Activated T-cell treated with anti-CD3 and anti-CD28 coated beads for 1 hour (primary cell): ENCODE results near the gene MBP.

ENCODE experiments used
- DNase-seq: peaks from one replicate; pipeline ENCODE4 v3.0.0-alpha.2; 2020; ENCODE audit warnings: low read depth

Gene MBP

DNA sequence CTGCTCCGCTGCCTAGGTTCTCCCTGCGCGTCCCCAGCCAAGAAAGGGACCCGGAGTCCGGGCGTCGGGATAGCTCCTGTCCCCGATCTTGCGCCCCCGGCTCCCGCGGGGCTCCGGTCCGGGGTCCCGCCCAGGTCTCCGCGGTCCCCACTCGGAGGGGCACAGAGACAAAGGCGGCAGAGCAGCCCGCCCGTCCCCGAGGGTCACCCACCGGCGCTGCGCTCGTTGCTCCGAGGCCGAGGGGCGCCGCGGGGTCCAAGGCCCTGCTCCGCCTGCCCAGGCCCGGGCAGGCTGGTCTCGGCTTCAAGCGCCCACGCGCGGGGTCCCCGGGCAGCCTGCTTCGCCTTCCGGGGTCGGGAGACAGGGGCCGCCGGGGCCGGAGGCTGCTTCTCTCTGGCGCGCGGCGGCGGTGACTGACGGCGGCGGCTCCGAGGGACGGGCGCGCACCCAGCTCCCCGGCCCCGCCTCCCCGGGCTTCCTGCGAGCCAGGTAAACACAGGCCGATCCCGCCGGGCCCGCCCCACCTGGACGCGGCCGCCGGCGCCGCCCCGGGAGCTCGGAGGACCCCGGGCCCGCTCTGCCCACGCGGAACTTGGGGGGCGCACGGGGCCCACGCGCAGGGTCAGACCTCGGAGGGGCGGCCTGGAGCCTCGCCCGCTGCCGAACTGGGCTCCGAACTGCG lies at the start of gene MBP:
Gene MBP, minus strand, starts transcription at position 415 of the 682 bp plus-strand sequence. CDS start 27,522 bp downstream, outside the sequence.
- peak; percentile 69 for DNase-seq

DNA sequence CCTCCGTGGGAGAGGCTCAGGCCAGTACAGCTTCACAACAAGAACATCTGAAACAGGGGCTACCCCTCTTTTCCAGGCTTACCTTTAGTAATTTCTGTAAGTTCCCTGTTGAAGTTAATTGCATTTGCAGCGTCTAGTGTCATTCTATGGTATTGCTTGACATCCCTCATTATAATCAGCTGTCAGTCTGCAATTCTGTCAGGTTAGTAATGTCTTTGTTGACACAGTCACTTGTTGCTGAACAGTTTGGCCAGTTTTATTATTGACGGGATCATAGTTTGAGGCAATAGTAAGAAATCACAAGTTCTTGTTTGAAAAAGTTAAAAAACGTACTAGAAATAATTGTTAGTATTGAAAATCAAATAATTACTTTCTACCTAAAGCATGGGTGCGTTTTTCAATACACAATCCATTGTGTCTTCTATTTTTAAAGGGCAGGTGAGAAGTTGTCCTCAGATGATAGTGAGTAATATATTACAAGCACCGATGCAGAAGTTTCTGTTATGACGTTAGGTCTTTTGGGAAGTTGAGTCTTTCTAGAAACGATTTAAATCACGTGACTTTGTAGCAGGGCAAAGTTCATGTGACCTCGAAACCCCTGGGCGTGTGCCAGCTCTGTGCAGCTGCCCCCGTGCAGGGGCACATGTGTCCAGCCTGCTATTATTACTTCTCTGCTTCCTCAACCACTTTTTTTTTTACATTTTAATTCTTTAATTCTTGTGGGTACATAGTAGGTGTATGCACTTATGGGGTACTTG lies 49.5 kb upstream of the MBP start:
- DNase-seq = no peak

GRCh38 chr18:77178559-77178958 lies 46.0 kb upstream of the MBP start:
- DNase-seq = no peak

GRCh38 chr18:77177009-77177408 lies 44.4 kb upstream of the MBP start:
- no peak for DNase-seq

- no peak for DNase-seq
Observed at GRCh38 chr18:77173275-77174030, 40.9 kb upstream of the MBP start.

DNA sequence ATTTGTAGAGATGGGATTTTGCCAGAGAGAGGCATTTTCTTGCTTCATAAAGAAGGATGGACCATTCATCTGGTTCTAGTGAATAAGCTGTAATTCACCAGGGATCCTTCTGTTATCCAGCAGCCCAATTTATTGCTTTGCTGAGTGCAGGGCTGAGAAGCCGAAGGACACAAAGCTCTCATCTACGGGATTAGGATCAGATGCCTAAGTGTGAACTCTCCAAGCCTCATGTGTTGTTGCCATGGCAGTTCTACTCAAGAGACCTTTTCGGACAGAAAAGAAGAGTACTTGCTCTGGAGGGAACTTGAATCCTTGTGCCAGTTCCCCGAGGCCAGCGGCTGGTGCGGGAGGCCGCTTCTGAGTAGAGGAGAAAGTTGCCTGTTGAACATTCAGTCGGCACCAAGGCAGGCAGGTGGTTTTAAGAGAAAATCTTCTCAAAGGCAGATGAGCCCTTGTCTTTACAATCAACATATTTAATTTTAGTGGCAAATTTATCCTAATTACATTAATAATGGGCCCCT lies 38.4 kb upstream of the MBP start:
- no peak for DNase-seq

- no peak for DNase-seq
Observed at GRCh38 chr18:77168811-77169311, 36.3 kb upstream of the MBP start.

DNA sequence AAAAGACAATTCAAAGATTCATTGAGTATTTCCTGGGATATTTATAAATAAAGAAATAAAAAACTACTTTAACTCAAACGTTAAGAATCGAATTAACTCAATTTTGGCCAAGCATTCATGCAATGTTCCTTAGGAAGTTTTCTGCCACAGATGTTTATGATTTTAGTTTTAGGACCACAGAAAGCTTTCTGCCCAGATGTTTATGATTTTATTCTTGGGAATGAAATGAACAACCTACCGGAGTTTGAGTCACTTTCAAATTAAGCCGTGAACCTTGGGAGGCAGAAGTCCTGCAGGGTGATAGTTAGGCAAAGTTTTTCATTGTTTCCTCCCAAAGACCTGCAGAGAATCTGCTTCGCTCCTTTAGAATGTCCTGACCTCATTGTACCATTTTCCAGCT lies 34.7 kb upstream of the MBP start:
- no peak for DNase-seq

DNA sequence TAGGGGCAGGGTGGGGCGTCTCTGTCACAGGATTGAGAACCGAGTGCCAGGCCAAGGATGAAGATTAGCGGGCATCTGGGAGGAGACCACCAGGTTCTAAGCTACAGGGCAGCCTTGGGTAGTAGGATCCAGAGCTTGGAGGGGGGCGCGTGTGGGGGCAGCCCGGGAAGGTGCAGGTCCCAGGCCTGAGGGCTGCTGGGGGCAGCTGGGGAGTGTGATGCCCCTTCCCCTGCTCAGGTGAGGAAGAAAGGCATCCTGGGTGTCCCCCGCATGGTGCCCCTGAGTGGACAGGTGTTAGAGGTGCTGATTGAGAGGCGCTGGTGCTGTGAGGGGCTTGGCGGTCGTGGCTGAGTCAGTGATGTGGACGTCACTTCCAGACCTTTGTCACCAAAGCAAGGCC lies 33.9 kb upstream of the MBP start:
- no peak for DNase-seq

GRCh38 chr18:77165503-77166188 lies 33.1 kb upstream of the MBP start:
- DNase-seq = no peak

GRCh38 chr18:77164763-77165485 lies 32.3 kb upstream of the MBP start:
- no peak for DNase-seq

GRCh38 chr18:77164026-77164425 lies 31.4 kb upstream of the MBP start:
- no peak for DNase-seq

DNA sequence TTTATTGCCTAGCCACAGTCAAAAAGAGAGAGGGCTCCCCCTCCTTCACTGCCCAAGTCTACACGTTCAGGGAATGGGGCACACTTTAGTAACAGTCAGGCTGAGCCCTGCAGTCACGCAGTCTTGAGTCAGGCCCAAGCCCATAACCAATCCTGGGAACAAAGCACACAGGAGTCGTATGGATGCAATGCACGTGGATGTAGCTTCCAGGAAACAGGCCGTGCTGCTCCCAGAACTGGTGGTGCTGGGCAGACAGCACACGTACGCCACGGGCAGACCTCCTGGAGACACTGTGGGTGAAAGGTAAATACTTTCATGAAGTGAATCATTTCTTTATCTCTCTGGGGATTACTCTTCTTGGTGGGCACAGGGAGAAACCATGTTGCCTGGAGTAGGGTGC lies 30.0 kb upstream of the MBP start:
- DNase-seq = no peak

GRCh38 chr18:77161961-77162360 lies 29.4 kb upstream of the MBP start:
- no peak for DNase-seq

- no peak for DNase-seq
Observed at GRCh38 chr18:77161383-77161782, 28.8 kb upstream of the MBP start.

- DNase-seq = no peak
Observed at GRCh38 chr18:77160515-77160914, 27.9 kb upstream of the MBP start.

DNA sequence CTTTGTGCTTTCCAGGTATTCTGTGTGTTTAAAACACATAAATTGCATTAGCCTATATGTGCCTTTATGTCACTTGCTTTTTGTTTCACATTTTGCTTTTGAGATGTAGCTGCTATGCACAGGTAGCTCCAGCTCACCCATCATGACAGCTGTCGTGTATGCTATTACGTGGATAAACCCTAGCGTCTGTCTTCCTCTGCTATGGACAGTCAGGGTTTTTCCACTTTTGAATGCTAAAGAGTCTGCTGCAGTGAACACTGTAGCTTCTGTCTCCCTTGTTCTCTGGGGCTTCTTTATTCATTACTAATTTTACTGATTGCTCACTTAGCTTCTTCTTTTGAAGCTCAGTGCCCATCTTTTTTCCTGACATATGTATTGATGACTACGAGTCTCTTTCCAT lies 24.7 kb upstream of the MBP start:
- no peak for DNase-seq

DNA sequence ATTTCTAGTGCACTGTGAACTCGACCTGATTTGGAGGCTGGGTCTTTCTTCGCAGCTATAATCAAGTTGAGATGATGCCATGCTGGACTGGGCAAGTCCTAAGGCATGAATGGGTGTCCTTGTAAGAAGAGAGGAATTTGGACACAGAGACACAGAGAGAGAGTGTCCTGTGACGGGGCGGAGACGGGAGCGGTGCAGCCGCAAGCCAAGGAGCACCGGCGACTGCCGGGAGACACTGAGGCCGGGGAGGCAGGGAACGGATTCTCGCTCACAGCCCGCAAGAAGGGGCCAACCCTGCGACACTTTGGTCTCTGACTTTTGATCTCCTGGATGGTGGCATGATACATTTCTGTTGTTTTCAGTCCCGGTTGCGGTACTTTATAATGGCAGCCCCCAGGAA lies 22.4 kb upstream of the MBP start:
- DNase-seq = no peak

DNA sequence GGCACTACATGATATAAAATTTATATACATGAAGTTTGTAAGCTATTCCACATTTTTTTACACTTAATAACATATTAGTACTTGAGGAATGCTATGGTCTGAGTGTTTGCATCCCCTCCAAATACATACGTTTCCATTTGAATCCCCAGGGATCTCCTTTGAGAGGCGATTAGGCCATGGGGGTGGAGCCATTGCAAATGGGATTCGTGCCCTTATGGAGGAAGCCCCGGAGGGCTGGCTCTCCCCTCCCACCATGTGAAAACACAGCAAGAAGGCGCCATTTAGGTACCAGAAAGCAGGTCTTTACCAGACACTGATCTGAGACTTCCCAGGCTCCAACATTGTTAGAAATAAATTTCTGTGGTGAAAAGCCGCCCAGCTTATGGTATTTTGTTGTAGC lies 20.8 kb upstream of the MBP start:
- DNase-seq = no peak

DNA sequence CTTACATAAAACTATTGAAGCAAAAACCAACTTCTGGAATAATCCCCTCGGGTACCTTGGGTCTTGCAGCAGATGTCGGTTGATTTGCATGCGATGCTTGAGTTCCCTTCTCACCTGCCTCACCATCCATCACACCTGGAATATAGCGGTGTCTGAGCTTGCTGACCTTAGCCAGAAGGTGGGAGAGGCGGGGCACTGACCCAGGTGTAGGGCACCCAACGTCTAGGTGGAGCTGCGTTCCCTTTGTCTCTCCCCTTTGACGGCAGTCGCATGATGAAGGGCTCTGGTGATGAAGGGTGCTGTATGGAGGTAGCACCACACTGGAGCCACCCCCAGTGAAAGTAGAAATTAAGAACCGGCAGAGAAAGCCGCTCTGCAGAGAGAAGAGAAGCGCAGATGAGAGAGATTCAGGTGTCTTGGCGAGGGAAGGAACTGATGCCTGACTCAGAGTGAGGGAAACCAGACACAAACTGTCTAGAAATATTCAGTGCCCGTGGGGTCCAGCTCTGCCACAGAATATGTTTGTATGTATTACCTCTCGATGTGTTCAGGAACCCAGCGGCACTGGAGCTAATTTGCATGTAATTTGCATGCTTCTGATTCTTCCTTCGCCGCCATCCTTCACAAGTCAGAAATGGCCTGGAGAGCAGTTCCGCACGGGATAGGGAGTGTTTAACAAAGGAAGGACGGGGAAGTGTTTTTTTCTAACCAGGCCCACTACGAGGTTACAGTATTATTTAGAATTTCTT lies 19.4 kb upstream of the MBP start:
- DNase-seq = no peak
